C4-2B (cell line): ENCODE results near the gene CCDC190.

ENCODE experiments used
- ZFX ChIP-seq: fragments of 450-650 bp; IDR thresholded peaks from 2 replicates; pipeline ENCODE4 v1.6.1; 2017
- TF ChIP-seq, protein P1 (sequence below): fragments of 450-650 bp; conservative IDR thresholded peaks from 2 replicates; pipeline ENCODE4 v1.5.1; 2017; ENCODE audit warnings: mild to moderate bottlenecking

DNA sequence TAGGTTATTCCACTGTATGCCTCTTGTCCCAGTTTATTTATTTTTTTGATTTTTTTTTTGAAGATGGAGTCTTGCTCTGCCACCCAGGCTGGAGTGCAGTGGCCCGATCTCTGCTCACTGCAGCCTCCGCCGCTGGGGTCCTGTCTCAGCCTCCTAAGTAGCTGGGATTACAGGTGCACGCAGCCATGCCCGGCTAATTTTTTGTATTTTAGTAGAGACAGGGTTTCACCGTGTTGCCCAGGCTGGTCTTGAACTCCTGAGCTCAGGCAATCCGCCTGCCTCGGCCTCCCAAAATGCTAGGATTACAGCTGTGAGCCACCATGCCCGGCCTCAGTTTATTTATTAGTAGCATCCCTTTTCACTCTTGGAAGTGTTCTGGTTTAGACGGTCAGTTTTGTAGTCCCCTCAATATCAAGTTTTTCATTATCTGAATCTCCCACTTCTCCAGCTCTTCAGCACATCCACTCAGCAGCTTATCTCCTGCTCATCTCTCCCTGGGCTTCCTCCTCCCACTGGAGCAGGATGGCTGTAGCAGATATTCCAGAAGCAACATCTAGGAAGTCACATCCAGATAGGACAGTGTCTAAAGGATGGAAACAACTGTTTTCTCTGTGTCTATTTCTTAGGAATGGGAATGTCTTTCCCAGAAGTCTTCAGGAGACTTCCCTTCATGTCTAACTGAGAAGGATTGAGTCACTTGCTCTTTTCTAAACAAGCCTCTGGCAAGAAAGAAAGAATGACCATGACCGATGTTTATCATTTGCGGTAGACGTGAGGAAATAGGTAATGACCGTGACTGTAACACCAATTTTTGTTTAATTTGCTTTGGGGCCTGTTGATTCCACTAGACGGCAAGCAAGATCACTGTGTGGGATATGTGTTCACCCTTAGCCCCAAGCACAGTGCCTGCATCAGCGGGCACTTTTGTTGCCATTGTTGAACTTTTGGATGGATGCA lies 14.4 kb downstream of the CCDC190 start:
- TF ChIP-seq, protein P1, sequence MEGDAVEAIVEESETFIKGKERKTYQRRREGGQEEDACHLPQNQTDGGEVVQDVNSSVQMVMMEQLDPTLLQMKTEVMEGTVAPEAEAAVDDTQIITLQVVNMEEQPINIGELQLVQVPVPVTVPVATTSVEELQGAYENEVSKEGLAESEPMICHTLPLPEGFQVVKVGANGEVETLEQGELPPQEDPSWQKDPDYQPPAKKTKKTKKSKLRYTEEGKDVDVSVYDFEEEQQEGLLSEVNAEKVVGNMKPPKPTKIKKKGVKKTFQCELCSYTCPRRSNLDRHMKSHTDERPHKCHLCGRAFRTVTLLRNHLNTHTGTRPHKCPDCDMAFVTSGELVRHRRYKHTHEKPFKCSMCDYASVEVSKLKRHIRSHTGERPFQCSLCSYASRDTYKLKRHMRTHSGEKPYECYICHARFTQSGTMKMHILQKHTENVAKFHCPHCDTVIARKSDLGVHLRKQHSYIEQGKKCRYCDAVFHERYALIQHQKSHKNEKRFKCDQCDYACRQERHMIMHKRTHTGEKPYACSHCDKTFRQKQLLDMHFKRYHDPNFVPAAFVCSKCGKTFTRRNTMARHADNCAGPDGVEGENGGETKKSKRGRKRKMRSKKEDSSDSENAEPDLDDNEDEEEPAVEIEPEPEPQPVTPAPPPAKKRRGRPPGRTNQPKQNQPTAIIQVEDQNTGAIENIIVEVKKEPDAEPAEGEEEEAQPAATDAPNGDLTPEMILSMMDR, result no peak
- TF ChIP-seq ZFX, result no peak
